ENCODE measurements around the gene TMOD3.

DNA sequence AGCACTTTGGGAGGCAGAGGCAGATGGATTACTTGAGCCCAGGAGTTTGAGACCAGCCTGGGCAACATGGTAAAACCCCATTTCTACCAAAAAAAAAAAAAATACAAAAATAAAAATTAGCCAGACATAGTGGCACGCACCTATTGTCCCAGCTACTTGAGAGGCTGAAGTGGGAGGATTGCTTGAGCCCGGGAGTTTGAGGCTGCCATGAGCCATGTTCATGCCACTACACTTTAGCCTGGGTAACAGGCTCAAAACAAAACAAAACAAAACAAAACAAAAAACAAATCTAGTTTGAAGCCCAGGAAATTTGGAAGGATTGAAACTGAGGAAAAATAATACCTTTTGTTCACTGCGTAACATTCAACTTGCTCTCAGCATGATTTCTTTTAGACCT is 16.6 kb downstream of the TMOD3 start:
- TF ChIP-seq ZNF274 (IDR thresholded peaks at IDR 0.05; ENCODE audit: low read depth, low read length) (no peak), YY1 (IDR thresholded peaks at IDR 0.05; ENCODE audit: insufficient read depth, insufficient read length) (no peak), SUZ12 (IDR thresholded peaks at IDR 0.05; ENCODE audit: extremely low read depth, insufficient read depth, insufficient read length) (no peak)

Measured in NT2/D1 (cell line).